Glutamatergic neuron (in vitro differentiated cells): ENCODE data around the gene ARMC5. TPM values are rescaled to one million over a fixed set of nuclear protein-coding genes. Genes with fewer than 3 reads are reported as not detected.

Source experiments
- DNase-seq: peaks from one replicate; pipeline ENCODE4 v3.0.0; 2022
- H3K27ac Mint-ChIP-seq: one replicate; pipeline ENCODE4 v1.8.0; 2020; ENCODE audit warnings: mild to moderate bottlenecking, mixed read lengths, inconsistent platforms; ENCODE audit not compliant: unreplicated experiment
- H3K27me3 Mint-ChIP-seq: one replicate; pipeline ENCODE4 v1.8.0; 2020; ENCODE audit warnings: mild to moderate bottlenecking, moderate library complexity, mixed read lengths, inconsistent platforms; ENCODE audit not compliant: unreplicated experiment
- H3K36me3 Mint-ChIP-seq: one replicate; pipeline ENCODE4 v1.8.0; 2020; ENCODE audit warnings: mild to moderate bottlenecking, mixed read lengths, inconsistent platforms; ENCODE audit not compliant: unreplicated experiment
- H3K4me1 Mint-ChIP-seq: one replicate; pipeline ENCODE4 v1.8.0; 2020; ENCODE audit warnings: mild to moderate bottlenecking, low read depth, mixed read lengths, inconsistent platforms; ENCODE audit not compliant: unreplicated experiment
- H3K4me3 Mint-ChIP-seq: one replicate; pipeline ENCODE4 v1.8.0; 2020; ENCODE audit warnings: mild to moderate bottlenecking, mixed read lengths, inconsistent platforms; ENCODE audit not compliant: unreplicated experiment
- H3K9me3 Mint-ChIP-seq: one replicate; pipeline ENCODE4 v1.8.0; 2020; ENCODE audit warnings: mild to moderate bottlenecking, moderate library complexity, mixed read lengths, inconsistent platforms; ENCODE audit not compliant: unreplicated experiment
- long read RNA-seq: library from polyadenylated mRNA; unstranded; transcript quantifications from one replicate; pipeline ENCODE4 v2.0.0, GENCODE V29; 2020; ENCODE audit not compliant: unreplicated experiment
- total RNA-seq: library from RNA; stranded (reverse); fragmentation: NEBNext Ultra II Directional; extraction: Animal tissue kit (Norgen Biotek cat#: 25700); gene quantifications from one replicate; pipeline ENCODE4 v1.2.1, GENCODE V29; 2021; ENCODE audit not compliant: unreplicated experiment
- TF ChIP-seq, protein P1 (sequence below): fragments of 200-600 bp; sonication (generic); IDR thresholded peaks from one replicate; pipeline ENCODE4 v1.5.0; 2021; ENCODE audit not compliant: partially characterized antibody, unreplicated experiment

Gene ARMC5, protein sequence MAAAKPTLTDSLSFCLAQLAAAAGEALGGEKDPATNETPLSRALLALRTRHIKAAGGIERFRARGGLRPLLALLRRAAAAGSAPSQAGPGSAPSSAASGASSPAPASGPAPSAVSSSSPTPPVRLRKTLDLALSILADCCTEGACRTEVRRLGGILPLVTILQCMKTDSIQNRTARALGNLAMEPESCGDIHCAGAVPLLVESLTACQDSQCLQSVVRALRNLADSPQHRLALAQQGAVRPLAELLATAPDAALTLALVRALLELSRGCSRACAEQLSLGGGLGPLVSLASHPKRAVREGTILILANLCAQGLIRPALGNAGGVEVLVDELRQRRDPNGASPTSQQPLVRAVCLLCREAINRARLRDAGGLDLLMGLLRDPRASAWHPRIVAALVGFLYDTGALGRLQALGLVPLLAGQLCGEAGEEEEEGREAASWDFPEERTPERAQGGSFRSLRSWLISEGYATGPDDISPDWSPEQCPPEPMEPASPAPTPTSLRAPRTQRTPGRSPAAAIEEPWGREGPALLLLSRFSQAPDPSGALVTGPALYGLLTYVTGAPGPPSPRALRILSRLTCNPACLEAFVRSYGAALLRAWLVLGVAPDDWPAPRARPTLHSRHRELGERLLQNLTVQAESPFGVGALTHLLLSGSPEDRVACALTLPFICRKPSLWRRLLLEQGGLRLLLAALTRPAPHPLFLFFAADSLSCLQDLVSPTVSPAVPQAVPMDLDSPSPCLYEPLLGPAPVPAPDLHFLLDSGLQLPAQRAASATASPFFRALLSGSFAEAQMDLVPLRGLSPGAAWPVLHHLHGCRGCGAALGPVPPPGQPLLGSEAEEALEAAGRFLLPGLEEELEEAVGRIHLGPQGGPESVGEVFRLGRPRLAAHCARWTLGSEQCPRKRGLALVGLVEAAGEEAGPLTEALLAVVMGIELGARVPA
- total RNA-seq = 15.8 TPM
- long read RNA-seq, partial matches to known transcripts = 1 of 4 reads
- long read RNA-seq, other reads (novel, unspliced or antisense) = 1 of 4 reads

DNA sequence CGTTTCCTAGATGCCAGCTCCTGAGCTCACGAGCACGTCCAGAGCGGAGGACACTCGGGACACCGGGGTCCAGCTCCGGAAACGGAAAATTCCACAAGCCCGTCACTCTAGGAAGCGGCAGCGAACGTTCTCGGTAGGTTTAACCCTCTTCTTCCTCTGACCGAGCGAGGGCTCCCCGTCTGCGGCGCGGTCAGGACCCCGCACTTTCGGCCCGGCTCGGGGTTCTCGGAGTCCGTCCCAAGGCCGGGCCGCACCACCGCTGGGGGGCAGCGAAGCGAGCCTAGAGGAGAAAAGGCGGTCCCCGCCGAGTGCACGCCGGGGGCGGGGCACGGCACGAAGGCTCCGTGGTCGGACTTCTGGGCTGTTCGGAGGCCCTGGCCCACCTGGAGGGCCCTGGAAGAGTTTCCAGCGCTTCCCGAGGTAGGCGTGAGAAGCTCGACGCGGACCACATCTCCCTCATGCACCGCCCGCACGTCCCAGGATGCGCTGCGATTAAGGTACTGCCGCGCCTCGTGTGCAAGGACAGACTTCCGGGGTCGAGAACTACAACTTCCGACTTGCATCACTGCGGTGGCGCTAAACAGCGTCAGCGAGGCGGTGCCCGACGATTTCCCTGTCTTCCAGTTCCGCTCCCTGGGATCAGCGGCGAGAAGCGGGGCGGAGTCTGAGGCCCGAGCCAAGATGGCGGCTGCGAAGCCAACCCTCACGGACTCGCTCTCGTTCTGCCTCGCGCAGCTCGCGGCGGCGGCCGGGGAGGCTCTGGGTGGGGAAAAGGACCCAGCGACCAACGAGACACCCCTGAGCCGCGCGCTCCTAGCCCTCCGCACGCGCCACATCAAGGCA lies at the start of gene ARMC5:
ARMC5 (plus strand) TSS at position 658 of the 843 bp plus-strand sequence; CDS start at position 682, 24 bp downstream.
- Mint-ChIP-seq H3K4me3 (peak within 1 kb of the TSS; percentile 90), H3K36me3 (no peaks in the 10 kb centered on the region), H3K4me1 (peaks cover 17% of the 10 kb centered on the region), H3K9me3 (peaks cover 16% of the 10 kb centered on the region), H3K27ac (peak within 1 kb of the TSS; percentile 98), H3K27me3 (peaks cover 6% of the 10 kb centered on the region)
- TF ChIP-seq, protein P1, sequence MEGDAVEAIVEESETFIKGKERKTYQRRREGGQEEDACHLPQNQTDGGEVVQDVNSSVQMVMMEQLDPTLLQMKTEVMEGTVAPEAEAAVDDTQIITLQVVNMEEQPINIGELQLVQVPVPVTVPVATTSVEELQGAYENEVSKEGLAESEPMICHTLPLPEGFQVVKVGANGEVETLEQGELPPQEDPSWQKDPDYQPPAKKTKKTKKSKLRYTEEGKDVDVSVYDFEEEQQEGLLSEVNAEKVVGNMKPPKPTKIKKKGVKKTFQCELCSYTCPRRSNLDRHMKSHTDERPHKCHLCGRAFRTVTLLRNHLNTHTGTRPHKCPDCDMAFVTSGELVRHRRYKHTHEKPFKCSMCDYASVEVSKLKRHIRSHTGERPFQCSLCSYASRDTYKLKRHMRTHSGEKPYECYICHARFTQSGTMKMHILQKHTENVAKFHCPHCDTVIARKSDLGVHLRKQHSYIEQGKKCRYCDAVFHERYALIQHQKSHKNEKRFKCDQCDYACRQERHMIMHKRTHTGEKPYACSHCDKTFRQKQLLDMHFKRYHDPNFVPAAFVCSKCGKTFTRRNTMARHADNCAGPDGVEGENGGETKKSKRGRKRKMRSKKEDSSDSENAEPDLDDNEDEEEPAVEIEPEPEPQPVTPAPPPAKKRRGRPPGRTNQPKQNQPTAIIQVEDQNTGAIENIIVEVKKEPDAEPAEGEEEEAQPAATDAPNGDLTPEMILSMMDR = peak; percentile 48
- DNase-seq = peak; percentile 96

DNA sequence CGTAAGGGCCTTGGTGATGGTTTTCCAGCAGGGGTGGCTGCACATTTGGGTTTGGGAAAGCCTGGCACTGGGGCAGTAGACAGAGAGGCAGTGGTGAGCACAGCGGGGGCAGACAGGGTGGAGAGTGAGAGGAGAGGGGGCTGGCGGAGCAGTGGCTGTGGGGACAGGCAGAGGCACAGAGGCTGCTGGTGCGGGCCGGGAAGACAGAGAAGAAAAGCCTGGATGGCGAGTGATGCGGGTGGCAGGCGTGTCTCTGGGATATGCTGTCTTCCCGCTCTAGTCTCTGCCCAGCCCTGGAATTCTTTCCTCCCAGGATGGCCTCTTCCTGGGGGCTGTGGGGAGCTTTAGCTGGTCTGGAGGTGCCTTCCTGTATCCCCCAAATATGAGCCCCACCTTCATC lies 49.2 kb upstream of the ARMC5 start:
- Mint-ChIP-seq H3K4me3 (no peak overlapping the region), H3K9me3 (peaks cover 6% of the 10 kb centered on the region), H3K27me3 (peaks cover 12% of the 10 kb centered on the region), H3K4me1 (no peaks in the 10 kb centered on the region), H3K27ac (no peak overlapping the region), H3K36me3 (peaks cover 4% of the 10 kb centered on the region)
- TF ChIP-seq, protein P1 = no peak
- DNase-seq = no peak

DNA sequence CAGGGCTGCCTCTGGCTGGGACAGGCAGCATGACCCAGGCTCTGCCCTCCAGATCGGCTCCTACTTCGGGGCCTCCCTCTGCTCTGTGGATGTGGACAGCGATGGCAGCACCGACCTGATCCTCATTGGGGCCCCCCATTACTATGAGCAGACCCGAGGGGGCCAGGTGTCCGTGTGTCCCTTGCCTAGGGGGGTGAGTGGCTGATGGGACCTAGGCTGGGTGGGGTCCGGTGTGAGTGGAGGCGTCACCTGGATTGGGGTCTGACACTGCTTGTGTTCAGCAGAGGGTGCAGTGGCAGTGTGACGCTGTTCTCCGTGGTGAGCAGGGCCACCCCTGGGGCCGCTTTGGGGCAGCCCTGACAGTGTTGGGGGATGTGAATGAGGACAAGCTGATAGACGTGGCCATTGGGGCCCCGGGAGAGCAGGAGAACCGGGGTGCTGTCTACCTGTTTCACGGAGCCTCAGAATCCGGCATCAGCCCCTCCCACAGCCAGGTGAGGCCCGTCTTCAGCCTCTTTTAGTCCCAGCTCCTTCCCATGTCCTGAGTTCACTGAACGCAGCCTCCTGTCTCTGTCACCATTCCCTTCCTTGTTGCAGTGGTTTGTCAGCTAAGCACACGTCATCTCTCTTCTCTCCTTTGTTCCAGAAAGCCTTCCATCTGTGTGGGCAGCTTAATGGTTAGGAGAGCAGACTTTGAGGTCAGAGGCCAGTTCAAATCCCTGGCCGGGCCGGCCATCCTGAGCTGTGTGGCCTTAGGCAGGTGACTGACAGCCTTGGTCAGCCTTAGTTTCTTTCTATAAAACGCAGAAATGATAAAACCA lies 48.1 kb upstream of the ARMC5 start:
- Mint-ChIP-seq H3K4me3 (no peak overlapping the region), H3K27me3 (peaks cover 20% of the 10 kb centered on the region), H3K4me1 (no peaks in the 10 kb centered on the region), H3K9me3 (peaks cover 7% of the 10 kb centered on the region), H3K36me3 (peaks cover 4% of the 10 kb centered on the region), H3K27ac (no peak overlapping the region)
- TF ChIP-seq, protein P1 = no peak
- no peak for DNase-seq

DNA sequence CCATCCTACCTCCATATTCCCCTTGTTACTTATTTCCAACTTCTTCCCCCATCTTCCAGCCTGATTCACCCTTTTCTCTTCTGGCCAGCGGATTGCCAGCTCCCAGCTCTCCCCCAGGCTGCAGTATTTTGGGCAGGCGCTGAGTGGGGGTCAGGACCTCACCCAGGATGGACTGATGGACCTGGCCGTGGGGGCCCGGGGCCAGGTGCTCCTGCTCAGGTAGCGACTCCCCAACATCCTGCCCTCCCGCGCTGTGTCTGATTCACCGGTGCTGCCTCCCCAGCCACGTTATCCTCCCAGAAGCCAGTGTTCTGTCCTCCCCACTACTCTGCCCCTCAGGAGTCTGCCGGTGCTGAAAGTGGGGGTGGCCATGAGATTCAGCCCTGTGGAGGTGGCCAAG lies 46.6 kb upstream of the ARMC5 start:
- Mint-ChIP-seq H3K27me3 (peaks cover 22% of the 10 kb centered on the region), H3K4me3 (no peak overlapping the region), H3K4me1 (no peaks in the 10 kb centered on the region), H3K9me3 (peaks cover 6% of the 10 kb centered on the region), H3K36me3 (peaks cover 4% of the 10 kb centered on the region), H3K27ac (no peak overlapping the region)
- DNase-seq = no peak
- TF ChIP-seq, protein P1 = no peak
